GM19468 (cell line): ENCODE data around the gene CNOT1.
"Not testable (repeated sequence)": the region's sequence is repeated elsewhere in the genome, so short reads cannot be mapped to it uniquely, and the experiment has no call there.

Source experiments
- ATAC-seq: cut with Tn5 transposase; IDR thresholded peaks from one replicate; pipeline ENCODE4 v1.9.1; 2021; ENCODE audit warnings: mild to moderate bottlenecking, moderate library complexity, moderate number of reproducible peaks; ENCODE audit not compliant: unreplicated experiment; ENCODE audit errors: extremely low read depth

Gene CNOT1

GRCh38 chr16:58639230-58639629, 9.6 kb upstream of the CNOT1 start:
- no peak for ATAC-seq

GRCh38 chr16:58638148-58639036, 8.8 kb upstream of the CNOT1 start:
- no peak for ATAC-seq

GRCh38 chr16:58637021-58637420, 7.4 kb upstream of the CNOT1 start:
- ATAC-seq = not testable (repeated sequence)

- ATAC-seq = no peak
These were observed 6.8 kb upstream of the CNOT1 start for GRCh38 chr16:58636466-58636865.

GRCh38 chr16:58635502-58635901, 5.9 kb upstream of the CNOT1 start:
- ATAC-seq = no peak

GRCh38 chr16:58634265-58634802, 4.7 kb upstream of the CNOT1 start:
- ATAC-seq = no peak

DNA sequence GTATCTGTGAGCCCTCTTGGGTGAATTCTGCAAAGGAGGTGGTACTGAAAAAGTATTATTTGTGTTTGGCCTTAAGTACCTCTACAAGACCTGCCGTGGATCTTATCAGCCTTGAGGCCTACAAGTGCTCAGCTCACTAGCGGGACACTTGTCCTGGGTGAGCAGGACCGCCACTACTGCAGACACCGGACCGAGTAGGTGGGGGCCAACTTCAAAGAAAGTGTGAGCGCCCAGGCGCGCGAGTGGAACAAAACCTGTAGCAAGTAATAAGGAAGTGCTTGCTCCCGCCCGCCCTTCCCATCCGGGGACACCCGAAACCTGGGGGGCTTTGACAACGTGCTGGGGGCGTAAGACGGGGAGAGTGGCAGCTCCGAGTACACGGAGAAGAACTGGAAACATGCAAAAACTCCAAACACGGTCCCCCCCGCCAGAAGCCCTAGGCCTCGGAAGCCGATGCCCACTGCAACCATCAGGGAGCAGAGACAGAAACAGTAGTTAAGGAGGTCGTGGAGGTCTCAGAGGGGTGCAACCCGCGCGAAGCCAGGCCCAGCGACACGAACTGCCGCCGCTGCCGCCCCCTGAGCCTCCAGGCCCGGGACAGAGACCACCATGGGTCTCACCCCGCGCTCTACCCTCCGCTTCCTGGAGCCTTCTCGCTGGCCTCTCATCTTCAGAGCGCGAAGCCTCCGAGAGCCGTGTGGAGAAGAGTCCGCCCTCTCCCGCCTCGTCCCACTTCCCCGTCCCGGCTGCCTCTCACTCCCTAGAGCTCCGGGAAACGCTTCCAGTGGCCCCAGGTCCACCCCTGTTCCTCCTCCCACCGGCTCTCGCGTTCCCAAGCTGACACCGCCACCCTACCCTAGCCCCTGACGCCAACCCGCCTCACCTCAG, 537 bp downstream of the CNOT1 start:
- ATAC-seq = no peak

DNA sequence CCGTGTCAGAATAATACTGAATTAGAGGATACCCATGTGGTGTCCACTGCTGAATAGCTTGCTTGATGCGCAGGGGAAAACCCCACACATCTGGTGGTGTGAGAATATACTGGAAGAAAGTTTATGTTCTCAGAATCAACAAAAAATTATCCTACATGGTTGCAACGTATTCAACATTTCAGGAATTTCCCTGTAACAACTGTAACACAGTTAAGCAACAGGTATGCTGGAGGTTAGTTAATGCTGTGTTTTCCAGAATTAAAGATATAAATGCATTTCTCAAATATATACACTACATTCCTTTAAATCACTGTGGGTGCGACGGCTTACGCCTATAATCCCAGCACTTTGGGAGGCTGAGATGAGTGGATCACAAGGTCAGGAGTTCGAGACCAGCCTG, 5.4 kb downstream of the CNOT1 start:
- no peak for ATAC-seq

DNA sequence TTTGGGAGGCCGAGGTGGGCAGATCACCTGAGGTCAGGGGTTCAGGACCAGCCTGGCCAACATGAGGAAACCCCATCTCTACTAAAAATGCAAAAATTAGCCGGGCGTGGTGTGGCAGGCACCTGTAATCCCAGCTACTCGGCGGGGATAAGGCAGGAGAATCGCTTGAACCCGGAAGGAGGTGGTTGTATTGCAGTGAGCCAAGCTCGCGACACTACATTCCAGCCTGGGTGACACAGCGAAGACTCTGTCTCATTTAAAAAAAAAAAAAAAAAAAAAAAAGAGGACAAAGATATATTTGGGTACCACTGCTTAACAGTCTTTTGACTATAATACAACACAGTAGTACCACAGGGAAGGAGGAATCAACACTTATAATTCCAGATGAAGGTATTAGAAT, 9.2 kb downstream of the CNOT1 start:
- ATAC-seq = no peak

DNA sequence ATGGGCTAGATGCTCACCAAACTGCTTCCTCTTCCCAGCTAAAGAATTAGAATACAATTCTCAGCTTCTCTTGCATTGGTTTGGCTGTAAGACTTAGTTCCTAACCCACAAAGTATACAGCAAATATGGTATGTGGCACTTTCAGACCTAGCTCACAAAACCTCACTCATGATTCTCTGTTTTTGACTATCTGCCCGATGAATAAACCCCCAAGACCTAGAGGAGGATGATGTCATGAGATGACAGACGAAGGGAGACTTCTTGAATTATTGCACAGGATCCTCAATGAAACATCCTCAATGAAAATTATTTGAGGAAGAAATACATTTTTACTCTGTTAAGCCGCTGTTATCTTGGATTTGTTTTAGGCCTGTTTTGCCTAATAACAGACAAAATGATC, 14.3 kb downstream of the CNOT1 start:
- no peak for ATAC-seq

DNA sequence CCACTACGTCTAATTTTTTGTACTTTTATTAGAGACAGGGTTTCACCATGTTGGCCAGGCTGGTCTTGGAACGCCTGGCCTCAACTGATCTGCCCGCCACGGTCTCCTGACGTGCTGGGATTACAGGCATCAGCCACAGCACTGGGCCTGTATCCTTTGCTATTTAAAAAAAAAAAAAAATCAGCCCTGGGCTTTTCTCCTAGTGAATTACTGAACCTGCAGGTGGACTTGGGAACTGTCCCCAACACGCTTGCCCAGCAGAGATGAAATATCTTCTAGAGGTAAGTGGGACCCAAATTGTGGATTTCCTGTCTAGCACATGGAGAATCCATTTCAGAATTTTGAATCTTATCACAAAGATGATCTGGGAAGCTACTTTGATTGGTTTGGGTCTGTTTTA, 14.8 kb downstream of the CNOT1 start:
- ATAC-seq = no peak

DNA sequence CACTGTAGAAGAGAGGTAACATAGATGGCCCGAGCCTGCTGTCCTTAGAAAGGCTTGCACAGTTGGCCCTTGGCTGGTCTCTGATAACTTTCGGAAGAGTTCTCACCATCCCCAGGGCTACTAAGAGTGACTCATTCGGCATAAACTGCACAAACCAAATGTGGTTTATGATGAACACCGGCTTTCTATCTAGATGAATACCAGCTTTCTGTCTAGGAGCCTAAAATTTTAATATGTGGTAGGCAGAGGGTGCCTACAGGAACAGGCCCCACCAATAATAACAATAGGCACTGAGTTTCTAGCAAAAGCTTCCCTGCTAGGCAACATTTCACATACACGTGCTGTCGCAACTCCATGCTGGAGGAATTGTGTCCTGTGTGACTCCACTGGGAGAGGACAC, 15.4 kb downstream of the CNOT1 start:
- no peak for ATAC-seq

- ATAC-seq = not testable (repeated sequence)
These were observed 16.7 kb downstream of the CNOT1 start for GRCh38 chr16:58612965-58613364.

GRCh38 chr16:58608601-58609136, 21.0 kb downstream of the CNOT1 start:
- ATAC-seq = no peak

DNA sequence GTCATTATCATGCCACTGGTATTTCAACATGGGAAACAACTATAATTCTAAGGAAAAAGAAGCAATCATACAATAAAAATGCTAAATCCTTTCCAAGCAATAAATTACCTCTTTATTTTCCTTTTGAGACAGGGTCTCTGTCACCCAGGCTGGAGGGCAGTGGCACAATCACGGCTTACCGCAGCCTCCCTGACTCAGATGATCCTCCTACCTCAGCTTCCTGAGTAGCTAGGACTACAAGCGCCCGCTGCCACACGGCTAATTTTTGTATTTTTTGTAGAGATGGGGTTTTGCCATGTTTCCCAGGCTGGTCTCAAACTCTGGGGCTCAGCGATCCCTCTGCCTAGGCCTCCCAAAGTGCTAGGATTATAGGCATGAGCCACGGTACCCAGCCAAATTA, 24.1 kb downstream of the CNOT1 start:
- ATAC-seq = no peak

DNA sequence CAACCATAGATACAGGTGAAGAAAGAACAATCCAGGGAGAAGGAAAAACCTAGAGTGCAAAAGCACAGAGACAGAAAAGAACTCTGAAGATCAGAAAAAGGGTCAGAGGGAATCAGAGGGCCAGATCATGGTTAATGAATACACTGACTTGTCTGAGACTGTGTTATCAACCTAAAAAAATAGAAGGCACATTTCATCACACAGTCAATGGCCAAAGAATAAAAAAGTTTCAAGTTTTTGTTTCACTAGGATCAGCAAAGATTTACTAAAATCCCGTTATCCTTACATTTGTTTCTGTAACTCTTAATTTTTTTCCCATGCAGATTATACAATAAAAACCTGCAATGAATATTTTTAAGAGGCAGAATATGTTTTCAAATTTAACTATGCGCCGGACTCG, 38.5 kb downstream of the CNOT1 start:
- no peak for ATAC-seq

GRCh38 chr16:58589326-58589905, 40.2 kb downstream of the CNOT1 start:
- no peak for ATAC-seq

- ATAC-seq = no peak
These were observed 41.2 kb downstream of the CNOT1 start for GRCh38 chr16:58588406-58588805.

- no peak for ATAC-seq
These were observed 43.1 kb downstream of the CNOT1 start for GRCh38 chr16:58586340-58587030.
